Activated CD8-positive, alpha-beta memory T cell treated with anti-CD3 and anti-CD28 coated beads for 24 hours (primary cell): Measurements from ENCODE around the gene TMTC3.
"Not testable (repeated sequence)": the region's sequence is repeated elsewhere in the genome, so short reads cannot be mapped to it uniquely, and the experiment has no call there.

Experiments used
- DNase-seq: peaks from one replicate; pipeline ENCODE4 v3.0.0-alpha.2; 2020

The TMTC3 gene

GRCh38 chr12:88167384-88167783, 25.3 kb downstream of the TMTC3 start:
- DNase-seq, result no peak

- no peak for DNase-seq
These were observed 30.8 kb downstream of the TMTC3 start for GRCh38 chr12:88172844-88173407.

GRCh38 chr12:88175544-88175943, 33.4 kb downstream of the TMTC3 start:
- no peak for DNase-seq

GRCh38 chr12:88179436-88180014, 37.4 kb downstream of the TMTC3 start:
- DNase-seq, result no peak

- DNase-seq, result no peak
These were observed 39.8 kb downstream of the TMTC3 start for GRCh38 chr12:88181881-88182280.

GRCh38 chr12:88182416-88182815, 40.3 kb downstream of the TMTC3 start:
- DNase-seq, result no peak

GRCh38 chr12:88184196-88184595, 42.1 kb downstream of the TMTC3 start:
- DNase-seq, result no peak

GRCh38 chr12:88185279-88185678, 43.2 kb downstream of the TMTC3 start:
- DNase-seq, result no peak

GRCh38 chr12:88185988-88186387, 43.9 kb downstream of the TMTC3 start:
- no peak for DNase-seq

- DNase-seq, result no peak
These were observed 45.5 kb downstream of the TMTC3 start for GRCh38 chr12:88187571-88187970.

GRCh38 chr12:88188180-88188579, 46.1 kb downstream of the TMTC3 start:
- no peak for DNase-seq

- DNase-seq, result no peak
These were observed 50.3 kb downstream of the TMTC3 start for GRCh38 chr12:88192426-88192825.

GRCh38 chr12:88194868-88195267, 52.8 kb downstream of the TMTC3 start:
- no peak for DNase-seq

GRCh38 chr12:88200029-88200428, 57.9 kb downstream of the TMTC3 start:
- DNase-seq, result no peak

- DNase-seq, result no peak
These were observed 60.4 kb downstream of the TMTC3 start for GRCh38 chr12:88202500-88202899.

GRCh38 chr12:88206601-88207000, 64.5 kb downstream of the TMTC3 start:
- DNase-seq, result no peak

- no peak for DNase-seq
These were observed 66.0 kb downstream of the TMTC3 start for GRCh38 chr12:88207921-88208620.

- no peak for DNase-seq
These were observed 66.6 kb downstream of the TMTC3 start for GRCh38 chr12:88208661-88209060.

- DNase-seq, result not testable (repeated sequence)
These were observed 68.2 kb downstream of the TMTC3 start for GRCh38 chr12:88210311-88210710.

- no peak for DNase-seq
These were observed 76.2 kb downstream of the TMTC3 start for GRCh38 chr12:88218293-88218692.

GRCh38 chr12:88219861-88220260, 77.8 kb downstream of the TMTC3 start:
- no peak for DNase-seq

- no peak for DNase-seq
These were observed 81.4 kb downstream of the TMTC3 start for GRCh38 chr12:88223519-88223918.

GRCh38 chr12:88225776-88226175, 83.7 kb downstream of the TMTC3 start:
- no peak for DNase-seq

GRCh38 chr12:88227263-88227662, 85.2 kb downstream of the TMTC3 start:
- no peak for DNase-seq

GRCh38 chr12:88227871-88228270, 85.8 kb downstream of the TMTC3 start:
- no peak for DNase-seq
